HG03139 (cell line): Measurements from ENCODE around the gene TASP1.
"Not testable (repeated sequence)": the region's sequence is repeated elsewhere in the genome, so short reads cannot be mapped to it uniquely, and the experiment has no call there.

Source experiments
- ATAC-seq: cut with Tn5 transposase; IDR thresholded peaks from one replicate; pipeline ENCODE4 v1.9.1; 2021; ENCODE audit not compliant: unreplicated experiment

The TASP1 gene

DNA sequence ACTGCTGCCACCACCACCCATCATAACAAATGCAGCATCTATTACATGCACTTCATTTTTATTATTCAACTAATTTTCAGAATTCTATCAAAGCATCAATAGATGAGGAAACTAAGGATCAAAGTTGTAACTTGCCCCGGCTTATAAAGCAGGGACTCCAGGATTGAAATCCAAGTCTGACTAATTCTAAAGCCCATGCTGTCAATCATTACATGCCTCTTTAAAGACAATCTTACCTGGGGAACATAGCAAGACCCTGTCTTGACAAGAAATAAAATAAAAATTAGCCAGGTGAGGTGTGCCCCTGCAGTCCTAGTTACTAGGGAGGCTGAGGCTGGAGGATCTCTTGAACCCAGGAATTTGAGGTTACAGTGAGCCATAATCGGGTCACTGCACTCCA is 235.3 kb downstream of the TASP1 start:
- ATAC-seq: no peak

DNA sequence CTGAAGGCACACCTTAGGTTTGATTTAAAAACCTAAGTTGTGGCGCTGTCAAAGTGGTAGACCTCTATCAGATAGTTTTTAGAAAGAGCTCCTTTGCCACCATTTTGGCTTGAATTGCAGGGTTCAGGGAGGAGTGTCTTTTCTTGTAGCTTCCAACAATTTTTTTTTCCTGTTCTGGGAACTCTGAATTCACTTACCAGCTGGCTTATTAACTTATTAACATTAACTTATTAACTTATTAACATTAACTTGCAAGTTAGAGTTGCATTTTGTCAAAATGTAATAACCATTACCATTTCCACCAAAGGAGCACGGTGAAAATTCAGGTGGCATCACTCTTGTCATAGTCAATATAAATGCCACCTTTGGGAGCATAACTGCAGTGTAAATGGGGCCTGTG is 235.7 kb downstream of the TASP1 start:
- ATAC-seq: no peak

DNA sequence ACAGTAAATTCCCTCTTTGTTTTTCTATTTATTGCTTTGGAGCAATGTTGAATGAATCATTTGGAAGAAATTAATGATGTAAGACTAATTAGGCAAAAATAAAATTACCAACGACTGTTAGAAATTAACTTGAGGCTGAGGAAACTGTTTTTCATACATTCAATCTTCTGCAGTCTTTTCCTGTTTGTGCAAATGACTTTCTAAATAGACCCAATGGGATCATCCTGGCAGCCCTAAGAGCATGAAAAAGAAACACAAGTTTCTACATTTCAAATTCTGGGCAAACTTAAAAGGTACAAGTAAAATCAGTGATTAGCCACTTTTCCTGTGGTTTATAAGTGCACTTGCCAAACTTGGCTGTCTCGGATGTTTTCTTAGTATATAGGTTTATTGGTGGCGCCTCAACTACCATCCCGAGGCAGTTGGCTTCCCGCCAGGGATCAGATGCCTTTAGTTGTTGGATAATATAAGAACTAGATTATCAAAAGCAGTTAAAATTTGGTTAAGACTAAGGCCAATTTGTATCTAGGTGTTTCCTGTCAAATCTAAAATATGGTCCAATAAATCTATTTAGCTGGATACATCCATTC is 236.5 kb downstream of the TASP1 start:
- ATAC-seq: no peak

DNA sequence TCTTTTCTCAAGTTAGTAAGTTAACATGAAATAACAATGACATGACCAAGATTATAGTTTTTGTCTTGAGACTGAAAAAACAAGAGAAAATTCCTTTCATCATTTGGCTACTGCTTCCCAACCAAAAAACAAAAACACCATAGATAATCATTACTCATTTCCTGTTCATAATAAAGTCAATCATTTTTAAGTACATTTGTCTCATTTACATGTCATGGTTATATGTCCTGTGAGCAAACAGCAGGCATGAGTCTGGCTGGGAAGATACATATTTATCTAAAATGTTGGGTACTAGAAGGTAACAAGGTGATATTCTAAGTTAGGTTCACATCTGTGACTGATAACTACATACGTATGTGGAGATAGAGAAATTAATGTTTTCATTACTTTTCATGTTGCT is 237.1 kb downstream of the TASP1 start:
- ATAC-seq: no peak

GRCh38 chr20:13400453-13400852 is 238.3 kb downstream of the TASP1 start:
- no peak for ATAC-seq

DNA sequence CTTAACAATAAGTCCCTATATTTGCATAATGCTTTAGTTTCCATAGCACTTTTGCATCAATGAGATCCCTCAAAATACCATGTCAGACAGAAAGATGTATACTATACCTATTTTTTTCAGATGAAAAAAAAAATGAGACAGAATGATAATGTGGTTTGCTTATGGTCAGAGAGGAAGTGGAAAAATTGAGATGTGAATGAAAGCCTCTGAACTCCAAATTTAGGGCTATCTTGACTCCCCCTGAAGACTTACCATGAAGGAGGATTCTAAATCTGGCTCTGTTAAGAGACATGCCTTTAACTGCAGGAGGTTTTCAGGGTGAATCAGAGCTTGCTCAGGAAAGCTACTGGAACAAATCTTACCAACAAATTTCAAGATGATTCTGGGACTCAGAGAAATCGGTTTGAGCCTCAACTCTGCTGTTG is 241.4 kb downstream of the TASP1 start:
- no peak for ATAC-seq

DNA sequence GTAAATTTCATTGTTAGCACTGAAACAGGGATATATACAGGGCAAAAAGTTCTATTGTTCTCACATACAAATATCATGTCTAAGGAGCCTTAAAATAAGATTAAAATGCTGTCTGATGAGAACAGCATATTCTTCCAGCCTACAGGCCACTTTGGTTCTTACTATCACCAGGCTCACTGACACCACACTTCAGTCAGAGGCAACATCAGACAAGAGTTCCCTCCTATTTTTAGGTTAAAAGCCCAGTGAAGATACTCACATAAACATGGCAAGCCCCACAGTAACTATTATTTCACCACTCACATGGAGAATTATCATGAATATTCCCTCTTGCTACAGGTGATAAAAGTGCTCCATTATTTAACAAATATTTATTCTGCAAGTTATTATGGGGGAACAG is 241.9 kb downstream of the TASP1 start:
- no peak for ATAC-seq

GRCh38 chr20:13396022-13396421 is 242.7 kb downstream of the TASP1 start:
- ATAC-seq: no peak

GRCh38 chr20:13395232-13395631 is 243.5 kb downstream of the TASP1 start:
- no peak for ATAC-seq

GRCh38 chr20:13392391-13392790 is 246.3 kb downstream of the TASP1 start:
- no peak for ATAC-seq

GRCh38 chr20:13389115-13389514 is 249.6 kb downstream of the TASP1 start:
- ATAC-seq: no peak

DNA sequence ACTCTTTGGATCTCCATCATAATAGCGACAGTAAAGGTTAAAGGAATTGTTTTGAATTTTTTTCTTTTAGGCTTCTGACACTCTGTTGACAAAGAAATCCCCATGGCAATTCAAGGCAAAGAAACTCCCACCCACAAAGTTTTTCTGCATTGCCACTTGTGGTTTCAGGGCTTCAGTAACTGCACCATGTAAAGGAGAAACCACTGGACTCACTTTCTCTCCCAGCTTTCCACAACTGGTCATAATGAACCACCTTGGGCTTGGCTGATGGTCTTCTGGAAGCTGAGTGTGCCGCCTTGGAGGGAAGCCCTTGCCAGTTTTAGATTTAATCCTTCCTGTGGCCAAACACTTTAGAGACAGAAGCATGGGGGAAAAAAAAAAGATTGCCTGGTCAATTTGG is 254.6 kb downstream of the TASP1 start:
- no peak for ATAC-seq

- ATAC-seq: no peak
Measured at GRCh38 chr20:13382786-13383185, 255.9 kb downstream of the TASP1 start.

GRCh38 chr20:13380497-13381229 is 258.1 kb downstream of the TASP1 start:
- ATAC-seq: not testable (repeated sequence)

- ATAC-seq: no peak
Measured at GRCh38 chr20:13373400-13373799, 265.3 kb downstream of the TASP1 start.

- no peak for ATAC-seq
Measured at GRCh38 chr20:13364278-13365170, 274.2 kb downstream of the TASP1 start.

DNA sequence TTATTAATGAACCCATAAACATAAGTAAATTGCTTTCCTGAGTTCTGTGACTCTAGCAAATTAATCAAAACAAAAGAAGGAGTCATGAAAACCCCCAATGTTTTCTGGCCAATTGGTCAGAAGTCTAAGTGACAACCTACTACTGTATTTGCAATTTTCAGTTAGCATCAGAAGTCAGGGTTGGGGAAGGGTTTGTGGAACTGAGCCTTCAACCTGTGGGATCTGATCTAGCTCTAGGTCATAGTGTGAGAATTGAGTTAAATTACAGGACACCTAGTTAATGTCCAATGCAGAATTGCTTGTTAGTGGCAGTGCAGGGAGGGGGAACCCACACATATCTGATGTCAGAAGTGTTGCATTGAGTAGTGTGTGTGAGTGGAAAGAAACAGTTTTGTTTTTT is 275.3 kb downstream of the TASP1 start:
- no peak for ATAC-seq

GRCh38 chr20:13362165-13362564 is 276.6 kb downstream of the TASP1 start:
- ATAC-seq: not testable (repeated sequence)

DNA sequence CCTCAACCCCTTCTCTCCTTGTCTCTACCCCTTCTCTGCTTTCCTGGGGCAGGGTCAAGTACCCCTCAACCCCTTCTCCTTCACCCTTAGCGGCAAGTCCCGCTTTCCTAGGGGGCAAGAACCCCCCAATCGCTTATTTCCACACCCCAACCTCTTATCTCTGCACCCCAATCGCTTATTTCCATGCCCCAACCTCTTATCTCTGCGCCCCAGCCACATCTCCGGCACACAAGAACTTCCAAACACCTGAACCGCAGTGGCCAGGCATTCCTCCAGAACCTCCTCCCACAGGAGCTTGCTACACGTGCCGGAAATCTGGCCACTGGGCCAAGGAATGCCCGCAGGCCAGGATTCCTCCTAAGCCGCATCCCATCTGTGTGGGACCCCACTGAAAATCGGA is 279.8 kb downstream of the TASP1 start:
- not testable (repeated sequence) for ATAC-seq

DNA sequence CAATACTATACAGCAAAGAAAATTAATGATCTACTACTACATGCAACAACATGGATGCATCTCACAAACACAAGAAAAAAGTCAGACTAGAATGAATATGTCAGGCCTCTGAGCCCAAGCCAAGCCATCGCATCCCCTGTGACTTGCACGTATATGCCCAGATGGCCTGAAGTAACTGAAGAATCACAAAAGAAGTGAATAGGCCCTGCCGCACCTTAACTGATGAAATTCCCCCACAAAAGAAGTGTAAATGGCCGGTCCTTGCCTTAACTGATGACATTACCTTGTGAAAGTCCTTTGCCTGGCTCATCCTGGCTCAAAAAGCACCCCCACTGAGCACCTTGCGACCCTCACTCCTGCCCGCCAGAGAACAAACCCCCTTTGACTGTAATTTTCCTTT is 280.9 kb downstream of the TASP1 start:
- not testable (repeated sequence) for ATAC-seq

GRCh38 chr20:13356591-13356990 is 282.1 kb downstream of the TASP1 start:
- ATAC-seq: no peak
